Suprapubic skin (tissue), 4 donors: ENCODE data around the gene ROBO2. TPM values are rescaled to one million over a fixed set of nuclear protein-coding genes. Genes with fewer than 3 reads are reported as not detected.

Experiments used
- DNase-seq, 2 donors: peaks; one replicate each; pipeline ENCODE4 v3.0.0-alpha.2; 2019; ENCODE audit warnings: low spot score in 2 of 2
- H3K27ac ChIP-seq: fragments of 200-600 bp; sonication (generic); one replicate; pipeline ENCODE4 v1.5.1; 2019
- H3K27me3 ChIP-seq: fragments of 200-600 bp; sonication (generic); one replicate; pipeline ENCODE4 v1.5.1; 2019
- H3K36me3 ChIP-seq: fragments of 200-600 bp; sonication (generic); one replicate; pipeline ENCODE4 v1.5.1; 2019
- H3K4me1 ChIP-seq: fragments of 200-600 bp; sonication (generic); one replicate; pipeline ENCODE4 v1.5.1; 2019
- H3K4me3 ChIP-seq: fragments of 200-600 bp; sonication (generic); one replicate; pipeline ENCODE4 v1.5.1; 2019; ENCODE audit warnings: mild to moderate bottlenecking
- H3K9me3 ChIP-seq: fragments of 200-600 bp; sonication (generic); one replicate; pipeline ENCODE4 v1.5.1; 2019
- CTCF ChIP-seq, 2 donors: fragments of 200-600 bp in 1 of 2; fragments of 450-650 bp in 1 of 2; sonication (generic) in 1 of 2; IDR thresholded peaks; one replicate each; pipeline ENCODE4 v1.5.1; 2016 to 2019; ENCODE audit warnings: antibody characterized with exemption in 2 of 2, mild to moderate bottlenecking in 1 of 2, moderate library complexity in 1 of 2
- EP300 ChIP-seq: sonication (generic); formaldehyde crosslinking; IDR thresholded peaks from one replicate; pipeline ENCODE4 v1.6.1; 2017; ENCODE audit warnings: antibody characterized with exemption
- POLR2A ChIP-seq, 2 donors: fragments of 450-650 bp; IDR thresholded peaks; one replicate each; pipeline ENCODE4 v1.6.1; 2017; ENCODE audit warnings: antibody characterized with exemption in 2 of 2, mild to moderate bottlenecking in 2 of 2, moderate library complexity in 2 of 2
- POLR2AphosphoS5 ChIP-seq, 3 donors: sonication (generic); formaldehyde crosslinking; IDR thresholded peaks; one replicate each; pipeline ENCODE4 v1.6.1; 2017; ENCODE audit warnings: antibody characterized with exemption in 3 of 3
- WGBS: methylation state at CpG from one replicate; pipeline ENCODE4 v1.1.5; 2018; 5-methylcytosine and 5-hydroxymethylcytosine counted together
- total RNA-seq, 4 donors: library from RNA; depleted of rRNA; stranded (reverse); fragments of >200 nt; gene quantifications; one replicate each; pipeline ENCODE4 v1.1.0, GENCODE V29; 2016

The ROBO2 gene
- total RNA-seq, 4 donors from 2014 or later = 0.95 to 6.7 (median 2.2) TPM

- Histone ChIP-seq H3K4me3 (no peak overlapping the region), H3K4me1 (no peaks in the 10 kb centered on the region), H3K27me3 (no peaks in the 10 kb centered on the region), H3K9me3 (no peaks in the 10 kb centered on the region), H3K27ac (no peak overlapping the region), H3K36me3 (no peaks in the 10 kb centered on the region)
- TF ChIP-seq POLR2A (IDR thresholded peaks at IDR 0.05) (no peak), CTCF (IDR thresholded peaks at IDR 0.05) (no peak), POLR2AphosphoS5 (IDR thresholded peaks at IDR 0.05) (no peak), EP300 (no peak)
- no peak for DNase-seq
- WGBS = 80% methylated on average over 3 of the region's 3 CpGs
Measured at GRCh38 chr3:77222701-77223100, 182.8 kb downstream of the ROBO2 start.

GRCh38 chr3:77227567-77227966, 187.7 kb downstream of the ROBO2 start:
- WGBS = 59% methylated on average over 2 of the region's 2 CpGs
- Histone ChIP-seq H3K36me3 (no peaks in the 10 kb centered on the region), H3K4me1 (no peaks in the 10 kb centered on the region), H3K4me3 (no peak overlapping the region), H3K27me3 (no peaks in the 10 kb centered on the region), H3K9me3 (no peaks in the 10 kb centered on the region), H3K27ac (no peak overlapping the region)
- TF ChIP-seq POLR2A (IDR thresholded peaks at IDR 0.05) (no peak), POLR2AphosphoS5 (IDR thresholded peaks at IDR 0.05) (no peak), EP300 (no peak), CTCF (IDR thresholded peaks at IDR 0.05) (no peak)
- no peak for DNase-seq

GRCh38 chr3:77232557-77232956, 192.7 kb downstream of the ROBO2 start:
- Histone ChIP-seq H3K4me1 (no peaks in the 10 kb centered on the region), H3K27ac (no peak overlapping the region), H3K27me3 (no peaks in the 10 kb centered on the region), H3K36me3 (no peaks in the 10 kb centered on the region), H3K4me3 (no peak overlapping the region), H3K9me3 (no peaks in the 10 kb centered on the region)
- DNase-seq = no peak
- 99% methylated on average over 2 of the region's 2 CpGs for whole genome bisulfite sequencing
- TF ChIP-seq POLR2AphosphoS5 (IDR thresholded peaks at IDR 0.05) (no peak), EP300 (no peak), CTCF (IDR thresholded peaks at IDR 0.05) (no peak), POLR2A (IDR thresholded peaks at IDR 0.05) (no peak)

GRCh38 chr3:77234004-77234403, 194.1 kb downstream of the ROBO2 start:
- Histone ChIP-seq H3K9me3 (no peaks in the 10 kb centered on the region), H3K27ac (no peak overlapping the region), H3K36me3 (no peaks in the 10 kb centered on the region), H3K4me1 (no peaks in the 10 kb centered on the region), H3K4me3 (no peak overlapping the region), H3K27me3 (no peaks in the 10 kb centered on the region)
- DNase-seq = no peak
- 37% methylated on average over 2 of the region's 2 CpGs for WGBS
- TF ChIP-seq POLR2A (IDR thresholded peaks at IDR 0.05) (no peak), EP300 (no peak), POLR2AphosphoS5 (IDR thresholded peaks at IDR 0.05) (no peak), CTCF (IDR thresholded peaks at IDR 0.05) (no peak)

- no peak overlapping the region for H3K27ac ChIP-seq
- H3K4me3 ChIP-seq = no peak overlapping the region
- H3K36me3 ChIP-seq = no peaks in the 10 kb centered on the region
- TF ChIP-seq CTCF (IDR thresholded peaks at IDR 0.05) (no peak), POLR2A (IDR thresholded peaks at IDR 0.05) (no peak), EP300 (no peak), POLR2AphosphoS5 (IDR thresholded peaks at IDR 0.05) (no peak)
- no peaks in the 10 kb centered on the region for H3K4me1 ChIP-seq
- DNase-seq = no peak
- no peaks in the 10 kb centered on the region for H3K27me3 ChIP-seq
- WGBS = 74% methylated on average over 7 of the region's 7 CpGs
- no peaks in the 10 kb centered on the region for H3K9me3 ChIP-seq
Measured at GRCh38 chr3:77236118-77236517, 196.2 kb downstream of the ROBO2 start.
